ENCODE data around the gene TMPRSS6.

GRCh38 chr22:37022483-37023337 lies 86.8 kb downstream of the TMPRSS6 start:
- TF ChIP-seq ZNF274 (IDR thresholded peaks at IDR 0.05; ENCODE audit: low read depth, low read length) (no peak), SUZ12 (IDR thresholded peaks at IDR 0.05; ENCODE audit: extremely low read depth, insufficient read depth, insufficient read length) (no peak), YY1 (IDR thresholded peaks at IDR 0.05; ENCODE audit: insufficient read depth, insufficient read length) (no peak)

Data from NT2/D1 (cell line).